PC-9 (cell line): ENCODE data around the gene MICALL2.

Experiments used
- EZH2 ChIP-seq: fragments of 200-600 bp; sonication (generic); IDR thresholded peaks from 2 replicates; pipeline ENCODE4 v1.8.0; 2017; ENCODE audit warnings: antibody characterized with exemption, low read depth
- TF ChIP-seq, protein P1 (sequence below): fragments of 200-600 bp; sonication (generic); conservative IDR thresholded peaks from 2 replicates; pipeline ENCODE4 v1.6.1; 2017; ENCODE audit warnings: mixed run types, antibody characterized with exemption, mild to moderate bottlenecking, moderate library complexity

DNA sequence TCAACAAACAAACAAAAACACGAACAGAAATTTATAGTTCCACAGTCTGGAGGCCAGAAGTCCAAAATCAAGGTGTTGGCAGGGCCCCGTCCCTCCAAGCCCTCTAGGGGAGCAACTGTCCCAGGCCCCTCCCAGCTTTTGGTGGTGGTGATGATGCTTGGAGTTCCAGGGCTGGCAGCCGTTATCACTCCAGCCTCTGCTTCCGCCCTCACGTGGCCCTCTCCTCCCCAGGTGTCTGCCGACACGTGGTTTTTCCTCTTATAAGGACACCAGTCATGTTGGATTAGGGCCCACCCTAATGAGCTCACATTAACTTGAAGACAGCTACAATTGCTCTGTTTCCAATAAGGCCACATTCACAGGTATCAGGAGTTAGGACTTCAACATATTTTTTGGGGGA, 49.7 kb downstream of the MICALL2 start:
- TF ChIP-seq, protein P1, sequence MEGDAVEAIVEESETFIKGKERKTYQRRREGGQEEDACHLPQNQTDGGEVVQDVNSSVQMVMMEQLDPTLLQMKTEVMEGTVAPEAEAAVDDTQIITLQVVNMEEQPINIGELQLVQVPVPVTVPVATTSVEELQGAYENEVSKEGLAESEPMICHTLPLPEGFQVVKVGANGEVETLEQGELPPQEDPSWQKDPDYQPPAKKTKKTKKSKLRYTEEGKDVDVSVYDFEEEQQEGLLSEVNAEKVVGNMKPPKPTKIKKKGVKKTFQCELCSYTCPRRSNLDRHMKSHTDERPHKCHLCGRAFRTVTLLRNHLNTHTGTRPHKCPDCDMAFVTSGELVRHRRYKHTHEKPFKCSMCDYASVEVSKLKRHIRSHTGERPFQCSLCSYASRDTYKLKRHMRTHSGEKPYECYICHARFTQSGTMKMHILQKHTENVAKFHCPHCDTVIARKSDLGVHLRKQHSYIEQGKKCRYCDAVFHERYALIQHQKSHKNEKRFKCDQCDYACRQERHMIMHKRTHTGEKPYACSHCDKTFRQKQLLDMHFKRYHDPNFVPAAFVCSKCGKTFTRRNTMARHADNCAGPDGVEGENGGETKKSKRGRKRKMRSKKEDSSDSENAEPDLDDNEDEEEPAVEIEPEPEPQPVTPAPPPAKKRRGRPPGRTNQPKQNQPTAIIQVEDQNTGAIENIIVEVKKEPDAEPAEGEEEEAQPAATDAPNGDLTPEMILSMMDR: no peak
- no peak for TF ChIP-seq EZH2
